OCI-LY3 (cell line): Measurements from ENCODE around the gene TVP23B.
"Not testable (repeated sequence)": the region's sequence is repeated elsewhere in the genome, so short reads cannot be mapped to it uniquely, and the experiment has no call there.

Experiments
- H2AFZ ChIP-seq: fragments of 200-600, 300-600 bp; shearing (Covaris generic); 2 replicates; pipeline ENCODE4 v1.6.0; 2014; ENCODE audit warnings: antibody characterized with exemption, low read depth, low read length
- H3K27ac ChIP-seq: fragments of 200-600, 300-600 bp; sonication (generic); 2 replicates; pipeline ENCODE4 v1.5.1; 2014; ENCODE audit warnings: mild to moderate bottlenecking, low read length, moderate library complexity, mixed read lengths
- H3K27me3 ChIP-seq: fragments of 200-600, 300-600 bp; sonication (generic); 2 replicates; pipeline ENCODE4 v1.6.1; 2014; ENCODE audit warnings: low read depth, low read length, mixed read lengths
- H3K36me3 ChIP-seq: fragments of 200-600, 300-600 bp; sonication (generic); replicated peaks from 2 replicates; pipeline ENCODE3; 2014; ENCODE audit warnings: low read depth, low read length, mixed read lengths
- H3K4me1 ChIP-seq: fragments of 300-600, 200-600 bp; sonication (generic); 2 replicates; pipeline ENCODE4 v1.6.1; 2014; ENCODE audit warnings: low read length, mixed read lengths
- H3K4me2 ChIP-seq: fragments of 200-600, 300-600 bp; sonication (generic); 2 replicates; pipeline ENCODE4 v1.6.1; 2014; ENCODE audit warnings: low read length, mixed read lengths
- H3K4me3 ChIP-seq: fragments of 300-600, 200-600 bp; sonication (generic); 2 replicates; pipeline ENCODE4 v1.5.1; 2014; ENCODE audit warnings: antibody characterized with exemption, mild to moderate bottlenecking, low read length, moderate library complexity
- H3K79me2 ChIP-seq: fragments of 300-600, 200-600 bp; shearing (Covaris generic); 2 replicates; pipeline ENCODE4 v1.6.1; 2014; ENCODE audit warnings: mild to moderate bottlenecking, low read length, mixed read lengths
- H3K9ac ChIP-seq: fragments of 300-600, 200-600 bp; shearing (Covaris generic); 2 replicates; pipeline ENCODE4 v1.6.0; 2014; ENCODE audit warnings: mild to moderate bottlenecking, low read length, moderate library complexity
- H3K9me3 ChIP-seq: fragments of 200-600, 300-600 bp; shearing (Covaris generic); 2 replicates; pipeline ENCODE4 v1.6.1; 2014; ENCODE audit warnings: low read length, mixed read lengths; ENCODE audit not compliant: insufficient read depth
- H4K20me1 ChIP-seq: fragments of 200-600, 300-600 bp; sonication (generic); 2 replicates; pipeline ENCODE4 v1.6.1; 2016; ENCODE audit warnings: low read length, mixed read lengths; ENCODE audit not compliant: insufficient read depth

The TVP23B gene

GRCh38 chr17:18780991-18781718 lies at the start of gene TVP23B:
Gene TVP23B (plus strand): TSS chr17:18781183. CDS start chr17:18781294, 111 bp downstream.
- peak within 1 kb of the TSS; percentile 35; the same call in 1 of the 2 replicates for H3K9ac ChIP-seq
- H2AFZ ChIP-seq, H3K79me2 ChIP-seq, H3K27ac ChIP-seq, H3K27me3 ChIP-seq, H4K20me1 ChIP-seq, H3K4me2 ChIP-seq, H3K36me3 ChIP-seq, H3K4me1 ChIP-seq, H3K9me3 ChIP-seq: not testable (repeated sequence)
- peak within 1 kb of the TSS; percentile 63; the same call in 1 of the 2 replicates for H3K4me3 ChIP-seq

- not testable (repeated sequence) for H3K4me1 ChIP-seq, H3K9me3 ChIP-seq, H3K36me3 ChIP-seq, H3K4me3 ChIP-seq, H4K20me1 ChIP-seq, H3K79me2 ChIP-seq, H2AFZ ChIP-seq, H3K9ac ChIP-seq, H3K27me3 ChIP-seq, H3K4me2 ChIP-seq, H3K27ac ChIP-seq
These were observed 48.5 kb upstream of the TVP23B start for GRCh38 chr17:18732438-18732837.

DNA sequence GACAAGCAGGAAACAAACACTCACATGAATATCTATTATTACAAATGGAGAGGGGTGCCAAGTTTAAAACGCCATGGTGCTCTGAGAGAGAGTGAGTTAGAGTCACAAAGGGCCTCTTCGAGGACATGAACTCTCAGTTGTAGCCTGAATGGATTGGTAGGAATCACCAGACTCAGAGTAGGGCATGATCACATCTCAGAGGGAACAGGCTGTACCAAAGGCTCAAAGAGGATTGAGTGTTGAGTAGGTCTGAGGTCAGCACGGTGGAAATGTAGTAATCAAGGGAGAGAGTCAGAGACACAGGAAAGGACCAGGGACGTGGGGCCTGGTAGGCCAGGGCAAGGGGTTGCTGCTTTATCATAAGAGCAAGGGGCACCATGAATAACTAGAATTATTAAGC lies 47.6 kb upstream of the TVP23B start:
- H3K36me3 ChIP-seq, H3K4me2 ChIP-seq, H2AFZ ChIP-seq, H3K9me3 ChIP-seq, H3K4me3 ChIP-seq, H3K9ac ChIP-seq, H3K27me3 ChIP-seq, H3K27ac ChIP-seq, H4K20me1 ChIP-seq, H3K4me1 ChIP-seq, H3K79me2 ChIP-seq: not testable (repeated sequence)

GRCh38 chr17:18739616-18740391 lies 41.2 kb upstream of the TVP23B start:
- H2AFZ ChIP-seq, H3K27ac ChIP-seq, H3K27me3 ChIP-seq, H4K20me1 ChIP-seq, H3K9me3 ChIP-seq, H3K9ac ChIP-seq, H3K4me3 ChIP-seq, H3K4me2 ChIP-seq, H3K36me3 ChIP-seq, H3K4me1 ChIP-seq, H3K79me2 ChIP-seq: not testable (repeated sequence)

DNA sequence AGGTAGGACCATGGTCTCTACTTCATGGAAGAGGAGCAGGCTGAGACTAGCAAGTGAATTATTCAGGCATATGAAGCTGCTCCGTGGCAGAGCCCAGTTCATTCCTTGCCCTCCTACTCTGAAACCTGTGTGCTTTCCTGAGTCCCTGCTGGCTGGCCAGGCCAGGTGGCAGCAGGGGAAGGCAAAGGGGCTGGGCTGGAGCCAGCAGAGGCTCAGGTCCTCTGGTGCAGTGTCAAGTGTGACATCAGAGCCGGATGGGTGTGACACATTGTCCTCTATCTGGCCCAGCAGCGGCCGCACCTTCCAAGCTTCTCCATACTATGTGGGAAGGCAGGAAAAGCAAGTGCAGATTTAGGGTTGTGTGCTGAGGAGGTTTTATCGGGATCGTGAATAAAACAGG lies 39.8 kb upstream of the TVP23B start:
- not testable (repeated sequence) for H2AFZ ChIP-seq, H3K27me3 ChIP-seq

GRCh38 chr17:18743699-18744421 lies 37.1 kb upstream of the TVP23B start, which contains the start of gene FBXW10:
Gene FBXW10 (plus strand): TSS chr17:18744054. CDS start chr17:18744245, 191 bp downstream.
- H3K9ac ChIP-seq, H3K4me1 ChIP-seq, H3K27me3 ChIP-seq, H3K9me3 ChIP-seq, H3K4me2 ChIP-seq, H3K4me3 ChIP-seq, H3K79me2 ChIP-seq, H3K27ac ChIP-seq, H3K36me3 ChIP-seq, H2AFZ ChIP-seq, H4K20me1 ChIP-seq: not testable (repeated sequence)

More for the DNA sequence above, 39.8 kb upstream of the TVP23B start:
- H3K36me3 ChIP-seq, H3K9me3 ChIP-seq, H3K4me2 ChIP-seq, H3K4me1 ChIP-seq, H3K27ac ChIP-seq, H3K4me3 ChIP-seq, H3K79me2 ChIP-seq, H4K20me1 ChIP-seq, H3K9ac ChIP-seq: not testable (repeated sequence)

DNA sequence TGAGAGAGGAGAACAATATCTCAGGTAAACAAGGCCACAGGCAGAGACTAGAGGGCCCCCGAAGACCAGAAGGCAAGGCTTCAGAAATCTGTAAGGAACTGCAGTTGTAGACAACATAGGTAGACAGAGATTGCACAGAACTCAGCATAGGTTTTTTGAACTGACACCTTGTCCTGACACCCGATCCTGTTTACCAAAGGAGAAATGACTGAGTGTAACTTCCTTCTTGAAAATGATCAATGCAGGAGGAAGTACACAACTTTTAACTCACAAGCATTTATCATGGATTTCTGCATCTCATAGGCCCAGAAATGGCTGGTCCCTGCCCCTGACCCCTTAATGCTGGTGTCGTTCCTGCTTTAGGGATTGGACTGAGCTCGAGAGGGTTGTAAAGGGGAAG lies 36.3 kb upstream of the TVP23B start:
- not testable (repeated sequence) for H3K27me3 ChIP-seq, H3K79me2 ChIP-seq, H3K4me1 ChIP-seq, H3K9ac ChIP-seq, H3K4me2 ChIP-seq, H3K36me3 ChIP-seq, H2AFZ ChIP-seq, H3K9me3 ChIP-seq, H3K27ac ChIP-seq, H4K20me1 ChIP-seq, H3K4me3 ChIP-seq

- H3K4me2 ChIP-seq, H3K79me2 ChIP-seq, H3K9me3 ChIP-seq, H2AFZ ChIP-seq, H3K27ac ChIP-seq, H3K27me3 ChIP-seq, H4K20me1 ChIP-seq, H3K4me3 ChIP-seq, H3K4me1 ChIP-seq, H3K9ac ChIP-seq, H3K36me3 ChIP-seq: not testable (repeated sequence)
These were observed 34.4 kb upstream of the TVP23B start for GRCh38 chr17:18746551-18746950.

DNA sequence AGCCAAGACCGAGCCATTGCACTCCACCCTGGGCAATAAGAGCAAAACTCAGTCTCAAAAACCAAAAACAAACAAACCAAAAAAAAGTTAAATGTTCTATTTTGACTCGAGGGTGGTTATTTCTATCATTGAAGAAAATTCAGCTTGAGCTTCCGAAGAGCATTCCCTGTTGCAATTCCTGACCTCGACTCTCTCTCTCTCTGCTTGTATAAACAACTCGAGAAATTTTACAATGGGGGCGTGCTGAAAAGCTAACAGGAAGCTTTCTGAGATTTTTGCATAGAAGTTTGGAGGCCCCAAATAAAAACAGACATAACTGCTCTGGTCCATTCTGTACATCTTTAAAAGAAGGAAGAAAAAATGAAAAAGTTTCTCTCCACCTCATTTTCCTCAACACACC lies 33.5 kb upstream of the TVP23B start:
- H3K9me3 ChIP-seq, H3K9ac ChIP-seq, H3K4me2 ChIP-seq, H3K36me3 ChIP-seq, H3K4me3 ChIP-seq, H2AFZ ChIP-seq, H3K27me3 ChIP-seq, H3K27ac ChIP-seq, H3K4me1 ChIP-seq, H4K20me1 ChIP-seq, H3K79me2 ChIP-seq: not testable (repeated sequence)
